HUES48 (cell line): ENCODE results near the gene CCDC102B.
"Not testable (repeated sequence)": the region's sequence is repeated elsewhere in the genome, so short reads cannot be mapped to it uniquely, and the experiment has no call there.

ENCODE experiments used
- H3K27ac ChIP-seq: one replicate; pipeline ENCODE4 v1.7.0; 2013; ENCODE audit warnings: low read depth, low read length, inconsistent platforms
- H3K27me3 ChIP-seq: 2 replicates; pipeline ENCODE4 v1.6.1; 2013; ENCODE audit warnings: mild to moderate bottlenecking, low read length; ENCODE audit not compliant: control insufficient read depth, insufficient read depth
- H3K36me3 ChIP-seq: 2 replicates; pipeline ENCODE4 v1.6.1; 2013; ENCODE audit warnings: low read length; ENCODE audit not compliant: control insufficient read depth, insufficient read depth
- H3K4me1 ChIP-seq: 2 replicates; pipeline ENCODE4 v1.6.1; 2013; ENCODE audit warnings: mild to moderate bottlenecking, low read length; ENCODE audit not compliant: control insufficient read depth, insufficient read depth
- H3K4me3 ChIP-seq: 2 replicates; pipeline ENCODE4 v1.5.1; 2013; ENCODE audit warnings: mild to moderate bottlenecking, low read depth, low read length
- H3K9ac ChIP-seq: 2 replicates; pipeline ENCODE4 v1.6.1; 2013; ENCODE audit warnings: mild to moderate bottlenecking, low read depth, low read length, moderate library complexity
- H3K9me3 ChIP-seq: 2 replicates; pipeline ENCODE4 v1.6.1; 2013; ENCODE audit warnings: low read length; ENCODE audit not compliant: control insufficient read depth, insufficient read depth

Gene CCDC102B

GRCh38 chr18:69006212-69006611 is 208.3 kb downstream of the CCDC102B start:
- not testable (repeated sequence) for H3K9me3 ChIP-seq, H3K9ac ChIP-seq, H3K4me3 ChIP-seq, H3K4me1 ChIP-seq, H3K27me3 ChIP-seq, H3K27ac ChIP-seq, H3K36me3 ChIP-seq

DNA sequence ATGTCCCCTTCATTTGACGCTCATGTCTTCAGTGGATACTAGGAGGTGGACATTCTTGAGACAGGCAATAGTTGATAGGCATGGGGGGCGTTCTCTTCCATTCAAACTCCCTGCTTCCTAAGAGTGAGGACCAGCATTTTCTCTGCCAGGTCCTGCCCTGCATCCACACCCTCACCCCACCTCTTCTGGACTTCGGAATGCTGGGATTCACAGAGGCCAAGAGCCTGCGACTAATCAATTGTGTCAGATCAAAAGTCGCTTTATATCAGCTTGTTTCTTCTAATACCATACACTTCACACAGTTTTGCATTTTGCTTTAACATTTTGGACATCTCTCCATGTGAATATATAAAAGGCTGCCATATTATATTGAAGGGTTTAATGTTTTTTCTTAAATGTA is 210.7 kb downstream of the CCDC102B start:
- no peak overlapping the region for H3K27ac ChIP-seq
- H3K36me3 ChIP-seq = no peaks in the 10 kb centered on the region
- H3K4me1 ChIP-seq = no peaks in the 10 kb centered on the region
- H3K27me3 ChIP-seq = no peaks in the 10 kb centered on the region
- H3K4me3 ChIP-seq = no peak overlapping the region
- H3K9me3 ChIP-seq = no peaks in the 10 kb centered on the region
- H3K9ac ChIP-seq = no peak overlapping the region

DNA sequence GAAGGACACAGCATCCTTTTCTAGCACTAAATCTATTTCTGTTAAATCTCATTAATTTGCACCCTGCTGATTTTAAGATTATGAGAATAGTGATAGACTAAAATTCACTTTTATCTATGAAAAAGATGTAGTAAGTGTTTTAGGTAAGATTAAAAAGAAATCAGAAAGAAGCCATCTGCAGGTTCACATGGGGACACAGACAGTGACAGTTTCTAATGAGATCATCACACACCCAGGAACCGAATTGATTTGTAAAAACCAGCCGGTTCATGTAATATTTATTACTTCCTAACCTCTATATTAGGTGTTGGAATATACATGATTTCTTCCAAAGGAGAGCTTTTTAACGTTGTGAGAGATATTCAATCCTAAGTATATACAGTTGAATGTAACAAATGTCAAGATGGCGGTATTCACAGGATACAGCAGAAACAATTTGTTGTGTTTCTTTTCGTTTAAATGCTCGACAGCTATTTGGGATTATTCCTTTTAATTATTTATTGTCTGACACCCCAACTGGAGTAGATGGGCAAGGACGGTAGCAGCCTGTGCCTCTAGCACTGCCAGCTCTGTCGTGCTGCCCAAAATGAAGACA is 223.4 kb downstream of the CCDC102B start:
- H3K9me3 ChIP-seq = no peaks in the 10 kb centered on the region
- H3K4me3 ChIP-seq = no peak overlapping the region
- no peak overlapping the region for H3K9ac ChIP-seq
- H3K4me1 ChIP-seq = no peaks in the 10 kb centered on the region
- no peaks in the 10 kb centered on the region for H3K27me3 ChIP-seq
- H3K27ac ChIP-seq = no peak overlapping the region
- H3K36me3 ChIP-seq = no peaks in the 10 kb centered on the region

GRCh38 chr18:69022426-69022825 is 224.5 kb downstream of the CCDC102B start:
- no peak overlapping the region for H3K27ac ChIP-seq
- H3K4me1 ChIP-seq = no peaks in the 10 kb centered on the region
- H3K9me3 ChIP-seq = no peaks in the 10 kb centered on the region
- H3K36me3 ChIP-seq = no peaks in the 10 kb centered on the region
- no peaks in the 10 kb centered on the region for H3K27me3 ChIP-seq
- no peak overlapping the region for H3K9ac ChIP-seq
- H3K4me3 ChIP-seq = no peak overlapping the region

GRCh38 chr18:69031571-69031970 is 233.7 kb downstream of the CCDC102B start:
- no peaks in the 10 kb centered on the region for H3K9me3 ChIP-seq
- H3K27ac ChIP-seq = no peak overlapping the region
- no peak overlapping the region for H3K4me3 ChIP-seq
- no peaks in the 10 kb centered on the region for H3K36me3 ChIP-seq
- no peak overlapping the region for H3K9ac ChIP-seq
- H3K27me3 ChIP-seq = no peaks in the 10 kb centered on the region
- no peaks in the 10 kb centered on the region for H3K4me1 ChIP-seq

- no peaks in the 10 kb centered on the region for H3K27me3 ChIP-seq
- no peak overlapping the region for H3K27ac ChIP-seq
- H3K36me3 ChIP-seq = no peaks in the 10 kb centered on the region
- no peaks in the 10 kb centered on the region for H3K9me3 ChIP-seq
- no peak overlapping the region for H3K9ac ChIP-seq
- H3K4me3 ChIP-seq = no peak overlapping the region
- no peaks in the 10 kb centered on the region for H3K4me1 ChIP-seq
Observed at GRCh38 chr18:69032009-69032408, 234.1 kb downstream of the CCDC102B start.

- no peak overlapping the region for H3K27ac ChIP-seq
Observed at GRCh38 chr18:69035756-69036155, 237.9 kb downstream of the CCDC102B start.

DNA sequence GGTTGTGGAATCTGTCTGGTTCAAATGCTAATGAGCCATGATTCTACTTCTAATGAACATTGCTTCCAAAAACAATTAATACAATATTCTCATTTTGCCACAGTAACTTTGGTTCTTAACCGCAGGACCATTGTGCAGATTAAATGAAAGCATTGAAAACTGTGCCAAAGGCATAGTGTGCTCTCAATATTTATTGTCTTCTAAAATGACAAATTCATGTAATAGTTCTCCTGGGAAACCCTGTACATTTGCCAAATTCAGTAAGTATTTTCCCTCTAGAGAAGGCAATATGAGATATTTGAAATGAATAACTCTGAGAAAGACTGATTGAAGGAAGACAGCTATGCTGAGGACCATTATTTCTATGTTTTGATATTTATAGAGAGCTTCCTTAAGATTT is 246.3 kb downstream of the CCDC102B start:
- H3K9ac ChIP-seq = no peak overlapping the region
- H3K27ac ChIP-seq = no peak overlapping the region
- no peaks in the 10 kb centered on the region for H3K27me3 ChIP-seq
- no peaks in the 10 kb centered on the region for H3K9me3 ChIP-seq
- no peaks in the 10 kb centered on the region for H3K36me3 ChIP-seq
- H3K4me1 ChIP-seq = 0 out of 2 replicates have a peak, but pooled peaks cover 7% of the 10 kb centered on the region
- H3K4me3 ChIP-seq = no peak overlapping the region

More at GRCh38 chr18:69035756-69036155, 237.9 kb downstream of the CCDC102B start:
- Histone ChIP-seq H3K4me1 (no peaks in the 10 kb centered on the region), H3K9me3 (no peaks in the 10 kb centered on the region), H3K9ac (no peak overlapping the region), H3K36me3 (no peaks in the 10 kb centered on the region), H3K4me3 (no peak overlapping the region), H3K27me3 (no peaks in the 10 kb centered on the region)

GRCh38 chr18:69064063-69064462 is 266.2 kb downstream of the CCDC102B start:
- Histone ChIP-seq H3K9ac (no peak overlapping the region), H3K27me3 (no peaks in the 10 kb centered on the region), H3K27ac (no peak overlapping the region), H3K9me3 (no peaks in the 10 kb centered on the region), H3K4me3 (no peak overlapping the region), H3K4me1 (no peaks in the 10 kb centered on the region), H3K36me3 (no peaks in the 10 kb centered on the region)

- no peaks in the 10 kb centered on the region for H3K27me3 ChIP-seq
- no peaks in the 10 kb centered on the region for H3K9me3 ChIP-seq
- no peaks in the 10 kb centered on the region for H3K4me1 ChIP-seq
- H3K36me3 ChIP-seq = no peaks in the 10 kb centered on the region
- no peak overlapping the region for H3K27ac ChIP-seq
- no peak overlapping the region for H3K4me3 ChIP-seq
- no peak overlapping the region for H3K9ac ChIP-seq
Observed at GRCh38 chr18:69067048-69067447, 269.2 kb downstream of the CCDC102B start.

GRCh38 chr18:69071680-69072079 is 273.8 kb downstream of the CCDC102B start:
- H3K27ac ChIP-seq = no peak overlapping the region
- H3K4me3 ChIP-seq = no peak overlapping the region
- H3K9me3 ChIP-seq = no peaks in the 10 kb centered on the region
- no peak overlapping the region for H3K9ac ChIP-seq
- H3K4me1 ChIP-seq = no peaks in the 10 kb centered on the region
- no peaks in the 10 kb centered on the region for H3K36me3 ChIP-seq
- no peaks in the 10 kb centered on the region for H3K27me3 ChIP-seq

DNA sequence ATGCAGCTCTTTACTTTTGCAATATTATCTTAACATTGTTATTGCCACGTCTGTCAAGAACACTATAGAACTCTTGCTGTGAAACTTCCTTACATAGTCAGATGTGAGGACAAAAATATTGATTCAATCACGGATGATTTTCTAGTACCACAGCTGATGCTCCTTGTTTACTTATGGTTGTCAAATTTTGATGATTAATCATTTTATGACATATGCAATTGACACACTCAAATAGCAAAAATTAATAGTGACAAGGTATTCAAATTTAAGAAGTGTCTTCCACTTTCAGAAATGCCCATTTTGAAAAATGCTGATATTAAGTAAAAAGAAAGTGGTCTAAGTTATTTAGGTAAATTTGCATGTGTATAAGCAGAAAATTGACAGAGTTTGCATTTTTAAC is 284.0 kb downstream of the CCDC102B start:
- no peaks in the 10 kb centered on the region for H3K27me3 ChIP-seq
- no peak overlapping the region for H3K9ac ChIP-seq
- H3K27ac ChIP-seq = no peak overlapping the region
- H3K4me1 ChIP-seq = no peaks in the 10 kb centered on the region; the same call in 1 of the 2 replicates
- H3K4me3 ChIP-seq = no peak overlapping the region
- no peaks in the 10 kb centered on the region for H3K9me3 ChIP-seq
- H3K36me3 ChIP-seq = no peaks in the 10 kb centered on the region
